ENCODE data around the gene DDX19B. TPM values are rescaled to one million over a fixed set of nuclear protein-coding genes. Genes with fewer than 3 reads are reported as not detected.
"Not testable (repeated sequence)": the region's sequence is repeated elsewhere in the genome, so short reads cannot be mapped to it uniquely, and the experiment has no call there.

The DDX19B gene
- total RNA-seq = 13.7 TPM
- long read RNA-seq, transcript DDX19B-201 (12 exons, 3,386 nt) = major isoform, 13 of 21 reads
- long read RNA-seq, partial matches to known transcripts = 0 of 21 reads
- long read RNA-seq, other reads (novel, unspliced or antisense) = 2 of 21 reads

- peak within 1 kb of the TSS; percentile 83 for H3K4me3 ChIP-seq
- H3K4me1 ChIP-seq = peaks cover 23% of the 10 kb centered on the region
- peaks cover 19% of the 10 kb centered on the region for H3K9me3 ChIP-seq (replicated peaks)
- no peak for TF ChIP-seq CTCF (IDR thresholded peaks at IDR 0.05; ENCODE audit: borderline replicate concordance)
- H3K36me3 ChIP-seq = peaks cover 24% of the 10 kb centered on the region
- peak within 1 kb of the TSS; percentile 91 for H3K27ac ChIP-seq (replicated peaks)
- intact Hi-C loops (cut with micrococcal nuclease) = loop anchor here (5.0 kb wide), 1 partner anchor 48 kb away; the partner anchor contains the start of gene DDX19A
- H3K27me3 ChIP-seq (ENCODE audit: low read depth) = no peaks in the 10 kb centered on the region
- DNase-seq = peak; percentile 83
These were observed at the start of gene DDX19B for GRCh38 chr16:70298988-70299938. TSS of gene DDX19B (plus strand) at chr16:70299186. CDS start at chr16:70299298, 112 bp downstream.

- peak overlapping the region; percentile 86 for H3K4me3 ChIP-seq
- intact Hi-C loops (cut with micrococcal nuclease); H3K9me3 ChIP-seq (replicated peaks); H3K27ac ChIP-seq (replicated peaks); DNase-seq; H3K27me3 ChIP-seq (ENCODE audit: low read depth): not testable (repeated sequence)
- peaks cover 36% of the 10 kb centered on the region for H3K36me3 ChIP-seq
- peaks cover 24% of the 10 kb centered on the region for H3K4me1 ChIP-seq
These were observed 49.3 kb upstream of the DDX19B start for GRCh38 chr16:70249697-70250096.

- H3K4me1 ChIP-seq = peaks cover 24% of the 10 kb centered on the region
- intact Hi-C loops (cut with micrococcal nuclease) = no loop called here
- peaks cover 49% of the 10 kb centered on the region for H3K36me3 ChIP-seq
- DNase-seq = no peak
- H3K9me3 ChIP-seq (replicated peaks) = no peaks in the 10 kb centered on the region
- no peaks in the 10 kb centered on the region for H3K27me3 ChIP-seq (ENCODE audit: low read depth)
- H3K27ac ChIP-seq (replicated peaks) = peak overlapping the region; percentile 92
- peak overlapping the region; percentile 86 for H3K4me3 ChIP-seq
- TF ChIP-seq CTCF (IDR thresholded peaks at IDR 0.05; ENCODE audit: borderline replicate concordance) = no peak
These were observed 48.0 kb upstream of the DDX19B start for GRCh38 chr16:70250748-70251628.

GRCh38 chr16:70251629-70252354, 47.2 kb upstream of the DDX19B start, which contains the start of gene EXOSC6:
TSS of gene EXOSC6 (minus strand) at chr16:70251940. CDS start at chr16:70251900, 40 bp downstream.
- intact Hi-C loops (cut with micrococcal nuclease) = no loop called here
- no peaks in the 10 kb centered on the region for H3K27me3 ChIP-seq (ENCODE audit: low read depth)
- peaks cover 57% of the 10 kb centered on the region for H3K36me3 ChIP-seq
- DNase-seq = peak; percentile 90
- peak within 1 kb of the TSS; percentile 92 for H3K27ac ChIP-seq (replicated peaks)
- no peaks in the 10 kb centered on the region for H3K9me3 ChIP-seq (replicated peaks)
- peak within 1 kb of the TSS; percentile 86 for H3K4me3 ChIP-seq
- TF ChIP-seq CTCF (IDR thresholded peaks at IDR 0.05; ENCODE audit: borderline replicate concordance) = peak; percentile 95
- H3K4me1 ChIP-seq = peaks cover 24% of the 10 kb centered on the region

- DNase-seq = no peak
- intact Hi-C loops (cut with micrococcal nuclease) = no loop called here
- Histone ChIP-seq H3K9me3 (replicated peaks) (no peaks in the 10 kb centered on the region), H3K27me3 (ENCODE audit: low read depth) (no peaks in the 10 kb centered on the region), H3K27ac (replicated peaks) (peak overlapping the region; percentile 92), H3K36me3 (peaks cover 64% of the 10 kb centered on the region), H3K4me3 (no peak overlapping the region), H3K4me1 (peaks cover 28% of the 10 kb centered on the region)
- TF ChIP-seq CTCF (IDR thresholded peaks at IDR 0.05; ENCODE audit: borderline replicate concordance) = no peak
These were observed 46.5 kb upstream of the DDX19B start for GRCh38 chr16:70252355-70252988.
